Measurements from ENCODE around the gene MANEA.
"Not testable (repeated sequence)": the region's sequence is repeated elsewhere in the genome, so short reads cannot be mapped to it uniquely, and the experiment has no call there.

The MANEA gene

DNA sequence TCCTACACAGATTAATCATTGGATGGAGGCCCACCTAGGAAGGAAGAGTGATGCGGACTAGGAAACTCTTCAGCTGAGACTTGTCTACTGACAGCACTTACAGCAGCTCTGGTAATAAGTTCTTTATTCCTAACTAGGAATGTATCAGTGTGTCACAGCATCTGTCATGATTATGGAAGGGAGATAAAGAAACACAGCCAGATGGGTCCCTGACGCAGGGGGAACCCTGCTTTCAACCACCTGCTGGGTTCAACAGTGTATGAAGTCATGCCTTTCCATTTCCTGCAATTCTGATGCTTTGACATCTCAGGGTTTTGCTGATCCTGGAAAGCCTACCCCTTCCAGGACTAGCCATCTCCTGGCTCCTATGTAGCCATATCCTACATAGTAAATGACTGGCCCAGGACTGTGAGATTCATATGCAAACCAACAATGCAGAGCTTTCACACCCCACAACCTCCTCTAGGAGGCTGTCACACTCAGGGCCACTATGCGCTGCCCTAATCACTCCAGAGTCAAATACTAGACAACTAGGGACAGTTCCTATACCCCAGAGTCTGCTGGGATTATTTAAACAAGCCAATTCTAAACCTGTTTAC lies 29.0 kb upstream of the MANEA start:
- Histone ChIP-seq H3K9me3 (replicated peaks; ENCODE audit: insufficient read depth, low read length) (no peaks in the 10 kb centered on the region), H3K9me2 (replicated peaks; ENCODE audit: insufficient read depth, low read length) (no peaks in the 10 kb centered on the region), H3K27ac (ENCODE audit: low read length) (no peak overlapping the region), H4K20me1 (ENCODE audit: insufficient read depth, low read length) (no peaks in the 10 kb centered on the region), H3F3A (ENCODE audit: insufficient read depth, low read length) (no peaks in the 10 kb centered on the region), H3K79me2 (ENCODE audit: low read length) (no peaks in the 10 kb centered on the region), H3K9ac (ENCODE audit: low read length) (no peak overlapping the region), H3K36me3 (replicated peaks; ENCODE audit: insufficient read depth, low read length) (no peaks in the 10 kb centered on the region), H3K4me1 (ENCODE audit: low read length) (no peaks in the 10 kb centered on the region), H3K4me3 (ENCODE audit: low read length) (no peak overlapping the region), H3K27me3 (replicated peaks; ENCODE audit: insufficient read depth, low read length) (no peaks in the 10 kb centered on the region), H3K4me2 (ENCODE audit: low read depth, low read length) (no peak overlapping the region), H2AFZ (ENCODE audit: low read length) (no peak overlapping the region)
- no peak for TF ChIP-seq EZH2phosphoT487 (IDR thresholded peaks at IDR 0.05; ENCODE audit: low read length)
- TF ChIP-seq, protein P1, sequence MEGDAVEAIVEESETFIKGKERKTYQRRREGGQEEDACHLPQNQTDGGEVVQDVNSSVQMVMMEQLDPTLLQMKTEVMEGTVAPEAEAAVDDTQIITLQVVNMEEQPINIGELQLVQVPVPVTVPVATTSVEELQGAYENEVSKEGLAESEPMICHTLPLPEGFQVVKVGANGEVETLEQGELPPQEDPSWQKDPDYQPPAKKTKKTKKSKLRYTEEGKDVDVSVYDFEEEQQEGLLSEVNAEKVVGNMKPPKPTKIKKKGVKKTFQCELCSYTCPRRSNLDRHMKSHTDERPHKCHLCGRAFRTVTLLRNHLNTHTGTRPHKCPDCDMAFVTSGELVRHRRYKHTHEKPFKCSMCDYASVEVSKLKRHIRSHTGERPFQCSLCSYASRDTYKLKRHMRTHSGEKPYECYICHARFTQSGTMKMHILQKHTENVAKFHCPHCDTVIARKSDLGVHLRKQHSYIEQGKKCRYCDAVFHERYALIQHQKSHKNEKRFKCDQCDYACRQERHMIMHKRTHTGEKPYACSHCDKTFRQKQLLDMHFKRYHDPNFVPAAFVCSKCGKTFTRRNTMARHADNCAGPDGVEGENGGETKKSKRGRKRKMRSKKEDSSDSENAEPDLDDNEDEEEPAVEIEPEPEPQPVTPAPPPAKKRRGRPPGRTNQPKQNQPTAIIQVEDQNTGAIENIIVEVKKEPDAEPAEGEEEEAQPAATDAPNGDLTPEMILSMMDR (IDR thresholded peaks at IDR 0.05; ENCODE audit: low read length): no peak
- no peak for TF ChIP-seq EZH2 (optimal IDR thresholded peaks at IDR 0.05; ENCODE audit: low read depth, low read length)
- DNase-seq: no peak

DNA sequence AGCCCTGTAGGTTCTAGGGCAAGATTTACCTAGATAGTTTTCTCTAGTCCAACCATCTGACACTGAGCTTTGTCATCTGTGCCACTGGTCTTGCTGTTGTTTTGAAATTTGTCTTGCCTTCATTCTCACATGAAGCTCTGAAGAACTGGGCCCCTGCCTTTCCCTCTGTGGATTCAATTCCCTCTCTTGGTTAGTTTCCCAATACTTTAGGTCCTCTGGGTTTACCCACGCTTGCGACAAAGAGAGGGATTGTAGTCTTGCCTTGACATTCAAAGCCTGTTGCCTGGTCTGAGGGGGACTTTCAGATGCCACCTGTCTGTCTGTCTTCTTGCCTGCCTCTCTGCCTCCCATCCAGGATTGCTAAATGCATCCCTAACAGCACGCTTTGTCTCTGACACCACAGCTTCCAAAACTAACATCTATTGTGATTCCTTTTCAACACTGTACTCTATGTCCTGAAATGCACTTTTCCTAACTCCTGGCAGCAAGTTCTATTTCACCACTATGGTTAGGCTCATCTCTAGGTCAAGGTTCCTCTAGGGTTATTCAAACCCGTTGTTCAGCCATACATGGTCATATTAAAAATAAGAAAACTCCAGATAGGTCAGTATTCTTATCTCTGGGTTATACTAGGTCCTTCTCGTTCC lies 25.5 kb upstream of the MANEA start:
- no peak overlapping the region for H2AFZ ChIP-seq (ENCODE audit: low read length)

DNA sequence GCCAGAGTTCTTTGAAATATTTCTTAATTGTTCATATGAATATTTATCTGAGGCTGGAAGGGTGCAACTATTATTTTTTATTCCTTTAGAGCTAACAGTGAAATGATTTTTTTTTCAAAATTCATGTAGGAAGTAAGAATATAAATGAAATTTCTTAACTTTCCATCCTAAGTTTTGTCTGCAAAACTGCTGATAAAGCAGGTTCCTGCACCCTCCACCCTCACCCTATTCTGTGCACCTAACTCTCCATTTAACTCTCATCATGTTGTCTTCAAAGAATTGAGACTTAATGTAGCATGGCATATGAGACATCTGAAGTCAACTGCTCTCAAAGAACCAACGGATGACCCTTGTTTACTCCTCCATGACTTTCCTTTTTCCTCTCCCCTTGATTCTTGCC lies 23.5 kb upstream of the MANEA start:
- no peak overlapping the region for H3K9ac ChIP-seq (ENCODE audit: low read length)
- H3K4me2 ChIP-seq (ENCODE audit: low read depth, low read length): no peak overlapping the region
- no peaks in the 10 kb centered on the region for H3K4me1 ChIP-seq (ENCODE audit: low read length)
- H3K4me3 ChIP-seq (ENCODE audit: low read length): no peak overlapping the region
- H3F3A ChIP-seq (ENCODE audit: insufficient read depth, low read length): no peaks in the 10 kb centered on the region
- H3K9me3 ChIP-seq (replicated peaks; ENCODE audit: insufficient read depth, low read length): no peaks in the 10 kb centered on the region
- no peak for DNase-seq
- TF ChIP-seq EZH2phosphoT487 (IDR thresholded peaks at IDR 0.05; ENCODE audit: low read length): no peak
- no peak for TF ChIP-seq EZH2 (optimal IDR thresholded peaks at IDR 0.05; ENCODE audit: low read depth, low read length)
- TF ChIP-seq, protein P1 (IDR thresholded peaks at IDR 0.05; ENCODE audit: low read length): no peak
- H3K36me3 ChIP-seq (replicated peaks; ENCODE audit: insufficient read depth, low read length): no peaks in the 10 kb centered on the region
- H3K9me2 ChIP-seq (replicated peaks; ENCODE audit: insufficient read depth, low read length): no peaks in the 10 kb centered on the region
- H3K79me2 ChIP-seq (ENCODE audit: low read length): no peaks in the 10 kb centered on the region
- H4K20me1 ChIP-seq (ENCODE audit: insufficient read depth, low read length): no peaks in the 10 kb centered on the region
- H3K27ac ChIP-seq (ENCODE audit: low read length): no peak overlapping the region
- no peaks in the 10 kb centered on the region for H3K27me3 ChIP-seq (replicated peaks; ENCODE audit: insufficient read depth, low read length)
- no peak overlapping the region for H2AFZ ChIP-seq (ENCODE audit: low read length)

More for the DNA sequence above, 25.5 kb upstream of the MANEA start:
- Histone ChIP-seq H3K36me3 (replicated peaks; ENCODE audit: insufficient read depth, low read length) (no peaks in the 10 kb centered on the region), H3K4me3 (ENCODE audit: low read length) (no peak overlapping the region), H3K9me3 (replicated peaks; ENCODE audit: insufficient read depth, low read length) (no peaks in the 10 kb centered on the region), H3K27me3 (replicated peaks; ENCODE audit: insufficient read depth, low read length) (no peaks in the 10 kb centered on the region), H3K9me2 (replicated peaks; ENCODE audit: insufficient read depth, low read length) (no peaks in the 10 kb centered on the region), H3K4me1 (ENCODE audit: low read length) (no peaks in the 10 kb centered on the region), H3K4me2 (ENCODE audit: low read depth, low read length) (no peak overlapping the region), H3F3A (ENCODE audit: insufficient read depth, low read length) (no peaks in the 10 kb centered on the region), H3K9ac (ENCODE audit: low read length) (no peak overlapping the region), H3K27ac (ENCODE audit: low read length) (no peak overlapping the region), H3K79me2 (ENCODE audit: low read length) (no peaks in the 10 kb centered on the region), H4K20me1 (ENCODE audit: insufficient read depth, low read length) (no peaks in the 10 kb centered on the region)
- TF ChIP-seq, protein P1 (IDR thresholded peaks at IDR 0.05; ENCODE audit: low read length): no peak
- TF ChIP-seq EZH2 (optimal IDR thresholded peaks at IDR 0.05; ENCODE audit: low read depth, low read length): no peak
- TF ChIP-seq EZH2phosphoT487 (IDR thresholded peaks at IDR 0.05; ENCODE audit: low read length): no peak
- no peak for DNase-seq

DNA sequence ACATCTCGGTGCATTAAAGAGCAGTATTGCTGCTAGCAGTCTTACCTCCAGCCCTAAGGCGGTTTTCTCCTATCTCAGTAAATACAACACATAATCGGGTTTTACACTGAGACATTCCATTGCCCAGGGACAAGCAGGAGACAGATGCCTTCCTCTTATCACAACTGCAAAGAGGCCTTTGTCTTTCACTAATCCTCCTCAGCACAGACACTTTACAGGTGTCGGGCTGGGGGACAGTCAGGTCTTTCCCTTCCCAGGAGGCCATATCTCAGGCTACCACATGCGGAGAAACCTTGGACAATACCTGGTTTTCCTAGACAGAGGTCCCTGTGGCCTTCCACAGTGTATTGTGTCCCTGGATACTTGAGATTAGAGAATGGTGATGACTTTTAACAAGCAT lies 16.4 kb upstream of the MANEA start:
- not testable (repeated sequence) for H3K79me2 ChIP-seq (ENCODE audit: low read length); DNase-seq; H3K4me3 ChIP-seq (ENCODE audit: low read length); H3F3A ChIP-seq (ENCODE audit: insufficient read depth, low read length); H2AFZ ChIP-seq (ENCODE audit: low read length); H3K4me2 ChIP-seq (ENCODE audit: low read depth, low read length); H3K36me3 ChIP-seq (replicated peaks; ENCODE audit: insufficient read depth, low read length); H3K9me3 ChIP-seq (replicated peaks; ENCODE audit: insufficient read depth, low read length); H3K4me1 ChIP-seq (ENCODE audit: low read length); H4K20me1 ChIP-seq (ENCODE audit: insufficient read depth, low read length); H3K27me3 ChIP-seq (replicated peaks; ENCODE audit: insufficient read depth, low read length); H3K27ac ChIP-seq (ENCODE audit: low read length); H3K9me2 ChIP-seq (replicated peaks; ENCODE audit: insufficient read depth, low read length); H3K9ac ChIP-seq (ENCODE audit: low read length)
